HG03060 (cell line): Measurements from ENCODE around the gene ZSWIM3.

Source experiments
- ATAC-seq: cut with Tn5 transposase; IDR thresholded peaks from one replicate; pipeline ENCODE4 v1.9.1; 2021; ENCODE audit warnings: low read depth, moderate number of reproducible peaks; ENCODE audit not compliant: unreplicated experiment

Gene ZSWIM3

GRCh38 chr20:45925821-45926506 is 68.5 kb downstream of the ZSWIM3 start:
- ATAC-seq = no peak

GRCh38 chr20:45926731-45927070 is 69.3 kb downstream of the ZSWIM3 start:
- ATAC-seq = no peak

- ATAC-seq = no peak
Measured at GRCh38 chr20:45927071-45927878, 69.9 kb downstream of the ZSWIM3 start.
